Small intestine (tissue), 16 donors: ENCODE results near the gene MXRA7. TPM values are rescaled to one million over a fixed set of nuclear protein-coding genes. Genes with fewer than 3 reads are reported as not detected.

Source experiments
- DNase-seq, 2 donors: peaks; one replicate each; pipeline versions ENCODE4 v3.0.0 to v3.0.0-alpha.2; 2013
- FAIRE-seq: peaks from 2 replicates; lab custom pipeline; 2012; peaks lifted over from hg19 to GRCh38; lab: Jason Lieb, UNC
- H3K27ac ChIP-seq, 3 donors: one replicate each; pipeline ENCODE4 v1.5.1; 2013; ENCODE audit warnings: low read length in 2 of 3, mild to moderate bottlenecking in 2 of 3, control low read depth in 1 of 3, inconsistent platforms in 1 of 3, low read depth in 1 of 3, moderate library complexity in 1 of 3
- H3K27me3 ChIP-seq, 3 donors: one replicate each; pipeline ENCODE4 v1.6.1; 2013; ENCODE audit warnings: low read length in 3 of 3, inconsistent platforms in 1 of 3; ENCODE audit not compliant: control insufficient read depth in 3 of 3, insufficient read depth in 3 of 3
- H3K36me3 ChIP-seq, 3 donors: one replicate each; pipeline ENCODE4 v1.6.1; 2013; ENCODE audit warnings: low read length in 3 of 3, inconsistent platforms in 1 of 3, low read depth in 1 of 3, mild to moderate bottlenecking in 1 of 3, moderate library complexity in 1 of 3; ENCODE audit not compliant: control insufficient read depth in 3 of 3, insufficient read depth in 2 of 3
- H3K4me1 ChIP-seq, 3 donors: one replicate each; pipeline ENCODE4 v1.6.1; 2013; ENCODE audit warnings: low read length in 2 of 3, inconsistent platforms in 1 of 3, low read depth in 1 of 3, mild to moderate bottlenecking in 1 of 3, moderate library complexity in 1 of 3; ENCODE audit not compliant: control insufficient read depth in 3 of 3, insufficient read depth in 2 of 3
- H3K4me3 ChIP-seq, 3 donors: one replicate each; pipeline ENCODE4 v1.5.1; 2013; ENCODE audit warnings: low read length in 3 of 3, control low read depth in 1 of 3, inconsistent platforms in 1 of 3, low read depth in 1 of 3, mild to moderate bottlenecking in 1 of 3, moderate library complexity in 1 of 3
- H3K9me3 ChIP-seq, 2 donors: one replicate each; pipeline ENCODE4 v1.6.1; 2013; ENCODE audit warnings: low read depth in 1 of 2, low read length in 1 of 2; ENCODE audit not compliant: control insufficient read depth in 2 of 2, insufficient read depth in 1 of 2
- WGBS, 3 donors: extraction: QIAGEN DNeasy Blood & Tissue Kit; methylation state at CpG; one replicate each; pipeline ENCODE4 v1.1.7; 2013; 5-methylcytosine and 5-hydroxymethylcytosine counted together
- long read RNA-seq, 10 donors: transcript quantifications; one replicate each; lab custom pipeline, GENCODE V29; 2026
- polyA plus RNA-seq, 4 donors: library from polyadenylated mRNA; stranded (reverse) in 3 of 4; unstranded in 1 of 4; fragments of 200-250 nt in 3 of 4; fragments of 120-200 nt in 1 of 4; gene quantifications; one replicate each; pipeline versions ENCODE4 v1.2.1 to v1.2.3, GENCODE V29; 2013
- donor health status: healthy with polysubstance abuse.
- donor health status: control.
- donor health status: control.
- donor health status: Bipolar disorder and iron deficiency.
- donor health status: healthy.

The MXRA7 gene
- 10 to 100 TPM in 3 of 4 donors, 1 to 10 TPM in 1; 3.1 to 40.1 (median 23.8) TPM for polyA plus RNA-seq
- long read RNA-seq, donor 1: 0 reads
- long read RNA-seq, donor 2, full-length matches to known transcripts: 6 of 6 reads
- long read RNA-seq, donor 2, partial matches to known transcripts: 0 of 6 reads
- long read RNA-seq, donor 2, other reads (novel, unspliced or antisense): 0 of 6 reads
- long read RNA-seq, donor 3, transcript MXRA7-203 (4 exons, 1,881 nt): major isoform, 8 of 8 reads
- long read RNA-seq, donor 3, partial matches to known transcripts: 0 of 8 reads
- long read RNA-seq, donor 3, other reads (novel, unspliced or antisense): 0 of 8 reads
- long read RNA-seq, donor 4, partial matches to known transcripts: 0 of 2 reads
- long read RNA-seq, donor 4, other reads (novel, unspliced or antisense): 0 of 2 reads
- long read RNA-seq, donor 5, partial matches to known transcripts: 0 of 3 reads
- long read RNA-seq, donor 5, other reads (novel, unspliced or antisense): 0 of 3 reads
- long read RNA-seq, donor 6, full-length matches to known transcripts: 12 of 12 reads
- long read RNA-seq, donor 6, partial matches to known transcripts: 0 of 12 reads
- long read RNA-seq, donor 6, other reads (novel, unspliced or antisense): 0 of 12 reads
- long read RNA-seq, donor 7, full-length matches to known transcripts: 165 of 165 reads
- long read RNA-seq, donor 7, partial matches to known transcripts: 0 of 165 reads
- long read RNA-seq, donor 7, other reads (novel, unspliced or antisense): 0 of 165 reads
- long read RNA-seq, donor 8, partial matches to known transcripts: 0 of 7 reads
- long read RNA-seq, donor 8, other reads (novel, unspliced or antisense): 0 of 7 reads
- long read RNA-seq, donor 9, full-length matches to known transcripts: 5 of 5 reads
- long read RNA-seq, donor 9, partial matches to known transcripts: 0 of 5 reads
- long read RNA-seq, donor 9, other reads (novel, unspliced or antisense): 0 of 5 reads
- long read RNA-seq, donor 10, full-length matches to known transcripts: 47 of 60 reads
- long read RNA-seq, donor 10, partial matches to known transcripts: 13 of 60 reads
- long read RNA-seq, donor 10, other reads (novel, unspliced or antisense): 0 of 60 reads

- H3K36me3 ChIP-seq: peaks cover 2 to 32% (median 6%) of the 10 kb centered on the region in 3 donors
- WGBS, 3 donors: 5 to 12% (median 9%) methylated on average over 23 to 56 of the region's 56 CpGs
- H3K4me1 ChIP-seq: peaks cover 0 to 24% (median 0%) of the 10 kb centered on the region in 3 donors
- H3K4me3 ChIP-seq: peak within 1 kb of the TSS; percentile 54 to 65 (median 54)
- DNase-seq (peak in 1 of 2 donors; percentile 77), FAIRE-seq (no peak)
- H3K9me3 ChIP-seq: no peaks in the 10 kb centered on the region
- peak within 1 kb of the TSS; percentile 46 to 92 (median 77) for H3K27ac ChIP-seq
- peaks cover 0 to 12% (median 0%) of the 10 kb centered on the region in 3 donors for H3K27me3 ChIP-seq
Observed at GRCh38 chr17:76710863-76711611, at the start of gene MXRA7. TSS of gene MXRA7 (minus strand) at chr17:76710965. CDS start at chr17:76710946, 19 bp downstream.

GRCh38 chr17:76758570-76758969 lies 47.8 kb upstream of the MXRA7 start:
- no peaks in the 10 kb centered on the region for H3K27me3 ChIP-seq
- 94 to 99% (median 99%) methylated on average over 3 of the region's 3 CpGs for WGBS, 3 donors

GRCh38 chr17:76757256-76757655 lies 46.5 kb upstream of the MXRA7 start:
- FAIRE-seq: no peak
- Histone ChIP-seq H3K4me1 (no peaks in the 10 kb centered on the region), H3K4me3 (no peak overlapping the region), H3K27me3 (no peaks in the 10 kb centered on the region), H3K27ac (no peak overlapping the region), H3K36me3 (peaks cover 8 to 45% (median 9%) of the 10 kb centered on the region in 3 donors), H3K9me3 (peaks cover 0 to 9% of the 10 kb centered on the region in 2 donors)
- 94 to 98% (median 95%) methylated on average over 5 of the region's 5 CpGs for WGBS, 3 donors
- no peak for DNase-seq

More at GRCh38 chr17:76758570-76758969, 47.8 kb upstream of the MXRA7 start:
- H3K4me1 ChIP-seq: no peaks in the 10 kb centered on the region
- FAIRE-seq: no peak
- H3K36me3 ChIP-seq: peaks cover 8 to 40% (median 9%) of the 10 kb centered on the region in 3 donors
- no peak overlapping the region for H3K4me3 ChIP-seq
- H3K27ac ChIP-seq: no peak overlapping the region
- H3K9me3 ChIP-seq: peaks cover 0 to 13% of the 10 kb centered on the region in 2 donors
- DNase-seq: no peak

- DNase-seq (no peak), FAIRE-seq (no peak)
- 93 to 100% (median 97%) methylated on average over 2 of the region's 2 CpGs for WGBS, 3 donors
- no peak overlapping the region for H3K27ac ChIP-seq
- H3K4me1 ChIP-seq: no peaks in the 10 kb centered on the region
- H3K4me3 ChIP-seq: no peak overlapping the region
- H3K36me3 ChIP-seq: peaks cover 8 to 38% (median 9%) of the 10 kb centered on the region in 3 donors
- H3K27me3 ChIP-seq: no peaks in the 10 kb centered on the region
- peaks cover 0 to 5% of the 10 kb centered on the region in 2 donors for H3K9me3 ChIP-seq
Observed at GRCh38 chr17:76755285-76755684, 44.5 kb upstream of the MXRA7 start.

- WGBS, 3 donors: 60 to 74% (median 70%) methylated on average over 12 of the region's 12 CpGs
- H3K4me3 ChIP-seq: peak overlapping the region in 1 of 3 donors; percentile 19
- no peak for FAIRE-seq
- H3K4me1 ChIP-seq: no peaks in the 10 kb centered on the region
- DNase-seq: peak in 1 of 2 donors; percentile 2
- peak overlapping the region in 2 of 3 donors; percentile 60 to 70 for H3K27ac ChIP-seq
- H3K36me3 ChIP-seq: peaks cover 8 to 36% (median 9%) of the 10 kb centered on the region in 3 donors
- no peaks in the 10 kb centered on the region for H3K27me3 ChIP-seq
- H3K9me3 ChIP-seq: no peaks in the 10 kb centered on the region
Observed at GRCh38 chr17:76753061-76753961, 42.5 kb upstream of the MXRA7 start.

GRCh38 chr17:76752006-76752405 lies 41.2 kb upstream of the MXRA7 start:
- DNase-seq (peak in 1 of 2 donors; percentile 26), FAIRE-seq (no peak)
- 77 to 88% (median 79%) methylated on average over 4 of the region's 4 CpGs for WGBS, 3 donors
- peaks cover 6 to 37% (median 6%) of the 10 kb centered on the region in 3 donors for H3K36me3 ChIP-seq
- H3K27ac ChIP-seq: no peak overlapping the region
- no peaks in the 10 kb centered on the region for H3K27me3 ChIP-seq
- H3K4me1 ChIP-seq: no peaks in the 10 kb centered on the region
- H3K4me3 ChIP-seq: no peak overlapping the region
- no peaks in the 10 kb centered on the region for H3K9me3 ChIP-seq

GRCh38 chr17:76751416-76751993 lies 40.7 kb upstream of the MXRA7 start:
- FAIRE-seq: no peak
- H3K9me3 ChIP-seq: no peaks in the 10 kb centered on the region
- no peaks in the 10 kb centered on the region for H3K4me1 ChIP-seq
- H3K27ac ChIP-seq: no peak overlapping the region
- WGBS, 3 donors: 94 to 95% (median 95%) methylated on average over 3 of the region's 3 CpGs
- DNase-seq: no peak
- H3K27me3 ChIP-seq: no peaks in the 10 kb centered on the region
- H3K36me3 ChIP-seq: peaks cover 3 to 35% (median 4%) of the 10 kb centered on the region in 3 donors
- no peak overlapping the region for H3K4me3 ChIP-seq
